ENCODE results near the gene SNX14. TPM values are rescaled to one million over a fixed set of nuclear protein-coding genes. Genes with fewer than 3 reads are reported as not detected.
"Not testable (repeated sequence)": the region's sequence is repeated elsewhere in the genome, so short reads cannot be mapped to it uniquely, and the experiment has no call there.

The SNX14 gene
- total RNA-seq, 2 donors from 2014 or later, result 71.0 to 84.5 TPM

DNA sequence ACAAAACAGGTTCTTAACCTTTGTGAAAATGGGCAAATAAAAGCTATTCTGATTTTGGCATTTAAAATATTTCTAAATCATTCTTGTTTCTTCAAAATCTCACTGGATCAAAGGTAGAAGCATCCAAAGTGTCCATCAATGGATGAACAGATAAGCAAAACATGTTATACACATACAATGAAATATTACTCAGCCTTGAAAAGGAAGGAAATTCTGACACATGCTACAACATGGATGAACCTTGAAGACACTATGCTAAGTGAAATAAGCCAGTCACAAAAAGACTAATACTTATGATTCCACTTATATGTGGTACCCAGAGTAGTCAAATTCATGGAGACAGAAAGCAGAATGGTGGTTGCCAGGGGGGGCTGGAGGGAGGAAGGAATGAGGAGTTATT is 45.9 kb downstream of the SNX14 start:
- intact Hi-C loops (cut with DNase I, micrococcal nuclease), result no loop called here
- ATAC-seq (no peak), DNase-seq (no peak)

- intact Hi-C loops (cut with DNase I, micrococcal nuclease), result no loop called here
- ATAC-seq (no peak), DNase-seq (no peak)
Measured at GRCh38 chr6:85544776-85545175, 48.9 kb downstream of the SNX14 start.

- ATAC-seq (no peak), DNase-seq (no peak)
- intact Hi-C loops (cut with DNase I, micrococcal nuclease), result no loop called here
Measured at GRCh38 chr6:85537055-85537494, 56.6 kb downstream of the SNX14 start.

DNA sequence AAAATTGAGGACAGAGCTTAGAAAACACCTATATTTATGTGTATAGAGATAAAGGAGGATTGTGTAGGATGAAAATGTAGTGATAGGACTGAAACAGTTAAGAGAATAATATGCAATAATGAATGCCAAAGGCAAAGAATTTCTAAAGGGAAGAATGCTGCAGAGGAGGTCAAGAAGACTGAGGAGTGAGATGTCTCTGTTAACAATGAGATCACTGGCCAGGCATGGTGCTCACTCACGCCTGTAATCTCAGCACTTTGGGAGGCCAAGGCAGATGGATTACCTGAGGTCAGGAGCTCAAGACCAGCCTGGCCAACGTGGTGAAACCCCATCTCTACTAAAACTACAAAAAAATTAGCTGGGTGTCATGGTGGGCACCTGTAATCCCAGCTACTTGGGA is 69.4 kb downstream of the SNX14 start:
- DNase-seq; ATAC-seq; intact Hi-C loops (cut with DNase I, micrococcal nuclease): not testable (repeated sequence)

DNA sequence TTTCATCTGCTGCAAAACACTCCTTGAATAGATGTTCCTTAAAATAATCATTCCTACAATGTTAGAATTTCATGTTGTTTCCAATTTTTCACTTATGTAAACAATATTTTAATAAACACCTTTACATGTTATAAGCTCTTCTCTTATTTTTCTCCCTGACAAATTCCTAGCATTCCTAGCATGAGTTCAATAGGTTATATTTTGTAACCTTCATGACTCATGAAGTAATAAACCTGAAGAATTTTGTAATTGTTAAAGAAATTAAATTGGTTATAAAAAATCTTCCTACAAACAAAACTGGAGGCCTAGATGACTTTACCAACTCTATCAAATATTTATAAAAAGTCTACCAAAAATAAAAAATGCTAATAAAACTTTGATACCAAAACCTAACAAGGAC is 77.5 kb downstream of the SNX14 start:
- ATAC-seq (no peak), DNase-seq (no peak)
- intact Hi-C loops (cut with DNase I, micrococcal nuclease), result no loop called here

- intact Hi-C loops (cut with DNase I, micrococcal nuclease), result no loop called here
- DNase-seq (no peak), ATAC-seq (no peak)
Measured at GRCh38 chr6:85506441-85507093, 87.1 kb downstream of the SNX14 start.

DNA sequence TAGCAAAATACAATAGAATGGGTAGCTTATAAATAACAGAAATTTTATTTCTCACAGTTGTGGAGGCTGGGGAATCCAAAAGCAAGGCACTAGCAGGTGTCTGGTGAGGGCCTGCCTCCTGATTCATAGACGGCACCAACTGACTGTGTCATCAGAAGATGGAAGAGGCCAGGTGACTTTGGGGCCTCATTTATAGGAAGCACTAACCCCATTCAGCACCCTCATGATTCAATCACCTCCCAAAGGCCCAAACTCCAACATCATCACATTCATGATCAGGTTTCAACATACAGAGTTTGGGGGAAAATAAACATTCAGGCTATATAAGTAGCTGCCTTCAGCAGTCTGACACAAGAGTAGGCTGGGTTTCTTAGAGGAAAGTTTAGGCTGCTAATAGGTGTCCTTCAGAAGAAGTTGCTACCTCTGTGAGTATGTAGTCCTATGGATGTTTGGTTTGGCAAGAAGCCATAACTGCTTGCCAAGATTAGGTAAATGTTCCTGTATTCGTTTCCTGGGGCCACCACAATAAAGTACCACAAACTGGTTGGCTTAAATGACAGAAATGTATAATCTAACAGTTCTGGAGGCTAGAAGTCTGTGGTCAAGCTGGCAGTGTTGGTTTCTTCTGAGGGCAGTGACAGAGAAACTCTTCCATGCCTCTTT is 94.9 kb downstream of the SNX14 start:
- DNase-seq (no peak), ATAC-seq (peak; percentile 91)
- intact Hi-C loops (cut with DNase I, micrococcal nuclease), result no loop called here

DNA sequence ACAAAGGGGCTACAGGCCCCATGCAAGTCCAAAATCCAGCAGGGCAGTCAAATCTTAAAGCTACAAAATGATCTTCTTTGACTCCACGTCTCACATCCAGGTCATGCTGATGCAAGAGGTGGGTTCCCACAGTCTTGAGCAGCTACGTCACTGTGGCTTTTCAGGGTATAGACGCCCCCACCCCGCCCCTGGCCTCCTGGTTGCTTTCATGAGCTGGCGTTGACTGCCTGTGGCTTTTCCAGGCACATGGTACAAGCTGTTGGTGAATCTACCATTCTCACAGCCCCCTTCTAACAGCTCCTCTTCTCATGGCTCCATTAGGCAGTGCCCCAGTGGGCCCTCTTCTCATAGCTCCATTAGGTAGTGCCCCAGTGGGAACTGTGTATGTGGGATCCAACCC is 96.8 kb downstream of the SNX14 start:
- intact Hi-C loops (cut with DNase I, micrococcal nuclease), result no loop called here
- DNase-seq (no peak), ATAC-seq (no peak)

DNA sequence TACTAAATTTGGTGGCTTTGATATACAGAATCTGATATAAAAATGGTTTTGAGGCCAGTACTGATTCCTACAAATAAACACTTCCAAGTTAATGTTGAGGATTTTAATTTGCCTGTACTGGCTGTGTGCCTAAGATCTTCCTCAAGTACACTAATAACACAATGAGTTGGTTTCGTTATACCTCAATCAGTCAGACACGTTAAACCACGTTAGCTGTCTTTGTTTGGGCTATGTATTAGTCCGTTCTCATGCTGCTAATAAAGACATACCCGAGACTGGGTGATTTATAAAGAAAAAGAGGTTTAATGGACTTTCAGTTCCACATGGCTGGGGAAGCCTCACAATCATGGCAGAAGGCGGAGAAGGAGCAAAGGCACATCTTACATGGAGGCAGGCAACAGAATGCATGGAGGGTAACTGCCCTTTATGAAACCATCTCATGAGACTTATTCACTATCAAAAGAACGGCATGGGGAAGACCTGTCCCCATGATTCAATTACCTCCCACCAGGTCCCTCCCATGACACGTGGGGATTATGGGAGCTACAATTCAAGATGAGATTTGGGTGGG is 97.6 kb downstream of the SNX14 start:
- intact Hi-C loops (cut with DNase I, micrococcal nuclease), result no loop called here
- no peak for ATAC-seq

DNA sequence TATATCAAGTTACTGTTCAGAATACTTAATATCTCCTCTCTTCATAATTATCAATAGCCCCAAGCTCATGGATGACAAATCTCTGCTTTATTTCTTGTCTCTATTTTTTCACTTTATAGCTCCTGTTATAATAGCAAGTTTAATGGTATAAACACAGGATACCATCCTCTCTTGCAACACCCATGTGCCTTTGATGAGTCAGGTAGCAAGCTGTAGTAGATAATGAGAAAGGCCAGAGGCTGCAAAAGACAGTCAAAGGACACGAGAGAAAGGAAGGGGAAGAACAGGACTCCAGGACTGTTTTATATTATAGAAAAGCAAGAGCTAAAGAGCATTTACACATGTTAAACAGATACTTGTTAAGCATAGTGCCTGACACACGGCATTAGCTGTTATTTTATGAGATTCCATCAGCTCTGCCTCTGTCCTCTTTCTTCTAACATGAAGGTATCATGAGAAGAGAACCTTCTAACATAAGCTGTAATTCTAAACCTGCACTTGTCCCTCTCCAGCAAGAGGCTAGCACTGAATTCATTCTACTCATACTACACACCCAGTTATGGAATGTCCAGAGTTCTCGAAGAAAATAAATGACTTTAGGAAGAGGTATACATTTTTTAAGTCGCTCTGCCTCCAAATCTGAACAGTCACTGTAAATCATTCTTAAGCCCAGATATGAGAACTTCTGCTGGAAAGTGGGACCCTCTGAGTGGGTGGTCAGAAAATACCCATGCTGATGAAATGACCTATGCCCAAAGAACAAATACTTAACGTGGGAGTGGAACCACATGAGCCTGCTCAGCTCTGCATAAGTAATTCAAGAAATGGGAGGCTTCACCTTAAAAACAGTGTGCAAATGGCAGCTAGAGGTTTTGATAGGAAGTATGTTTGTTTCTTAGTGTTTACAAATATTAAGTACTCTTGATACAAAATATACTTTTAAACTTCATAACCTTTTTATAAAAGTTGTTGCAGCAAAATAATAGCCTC is 98.8 kb downstream of the SNX14 start:
- DNase-seq, result no peak
- no peak for ATAC-seq
- intact Hi-C loops (cut with DNase I, micrococcal nuclease), result no loop called here

More for the DNA sequence above, 97.6 kb downstream of the SNX14 start:
- DNase-seq, result no peak

GRCh38 chr6:85493389-85493788 is 100.3 kb downstream of the SNX14 start:
- ATAC-seq (no peak), DNase-seq (no peak)
- intact Hi-C loops (cut with DNase I, micrococcal nuclease), result no loop called here

GRCh38 chr6:85490516-85491248 is 103.0 kb downstream of the SNX14 start:
- intact Hi-C loops (cut with DNase I, micrococcal nuclease), result no loop called here
- ATAC-seq, result no peak

GRCh38 chr6:85484948-85485347 is 108.7 kb downstream of the SNX14 start:
- intact Hi-C loops (cut with DNase I, micrococcal nuclease), result loop anchor here in 1 of 2 donors (10.0 kb wide), 1 partner anchor 130 kb away; no protein-coding TSS in a partner anchor

More at GRCh38 chr6:85490516-85491248, 103.0 kb downstream of the SNX14 start:
- DNase-seq, result no peak

DNA sequence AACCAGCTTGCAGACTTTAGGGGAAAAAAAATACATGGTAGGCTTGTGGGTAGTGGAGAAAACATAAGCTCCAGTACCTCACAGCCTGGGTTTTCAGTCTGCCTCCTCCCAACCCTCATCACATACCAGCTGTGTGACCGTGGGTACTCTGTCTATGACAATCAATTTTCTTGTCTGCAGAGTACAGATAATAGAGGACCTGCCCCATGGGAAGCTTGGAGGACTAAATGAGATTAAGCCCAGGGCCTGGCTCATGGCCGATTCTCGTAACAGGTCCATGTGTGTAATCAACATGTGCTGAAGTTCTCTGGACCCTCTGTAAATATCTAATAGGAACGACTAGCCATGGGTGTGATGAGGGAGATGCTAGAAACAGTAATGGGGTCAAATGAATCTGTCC is 109.8 kb downstream of the SNX14 start:
- no peak for DNase-seq
- no peak for ATAC-seq
- intact Hi-C loops (cut with DNase I, micrococcal nuclease), result loop anchor here (2.0 to 10.0 kb wide), 2 partner anchors 129 kb away; no protein-coding TSS in a partner anchor

More at GRCh38 chr6:85484948-85485347, 108.7 kb downstream of the SNX14 start:
- no peak for DNase-seq
- ATAC-seq, result no peak

GRCh38 chr6:85482905-85483700 is 110.6 kb downstream of the SNX14 start:
- peak; percentile 94 for ATAC-seq
- intact Hi-C loops (cut with DNase I, micrococcal nuclease), result loop anchor here (2.0 to 10.0 kb wide), 2 partner anchors 128 kb away; no protein-coding TSS in a partner anchor

DNA sequence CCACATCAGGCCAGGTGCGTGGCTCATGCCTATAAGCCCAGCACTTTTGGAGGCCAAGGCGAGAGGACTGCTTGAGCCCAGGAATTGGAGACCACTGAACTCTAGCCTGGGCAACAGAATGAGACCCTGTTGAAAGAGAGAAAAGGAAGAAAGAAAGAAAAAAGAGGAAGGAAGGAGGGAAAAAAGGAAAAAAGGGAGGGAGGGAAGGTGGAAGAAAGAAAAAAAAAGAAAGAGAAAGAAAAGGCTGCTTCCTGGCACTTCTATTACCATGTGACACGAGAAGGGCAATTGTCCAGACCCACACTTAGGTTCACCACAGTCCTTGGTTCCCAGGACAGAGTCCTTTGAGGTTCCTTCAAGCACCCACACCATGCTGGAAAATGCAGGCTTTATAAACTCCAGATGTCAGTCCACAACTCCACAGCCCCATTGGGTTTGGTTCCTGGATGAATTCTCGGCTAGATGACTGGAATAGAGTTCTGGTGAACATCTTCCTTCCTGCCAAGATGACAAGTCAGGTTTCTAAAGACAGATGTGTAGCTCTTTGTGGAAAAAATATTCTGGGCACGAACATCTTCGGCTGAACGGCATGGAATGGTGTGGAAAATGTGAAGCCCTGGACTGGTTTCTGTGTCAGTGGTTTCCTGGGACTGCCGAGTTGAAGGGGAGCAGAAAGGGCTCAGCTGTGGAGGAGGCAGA is 111.3 kb downstream of the SNX14 start:
- intact Hi-C loops (cut with DNase I, micrococcal nuclease), result loop anchor here (2.0 to 10.0 kb wide), 2 partner anchors 128 kb away; no protein-coding TSS in a partner anchor

More at GRCh38 chr6:85482905-85483700, 110.6 kb downstream of the SNX14 start:
- peak; percentile 34 to 84 for DNase-seq

GRCh38 chr6:85479208-85479607 is 114.5 kb downstream of the SNX14 start:
- no peak for ATAC-seq
- intact Hi-C loops (cut with DNase I, micrococcal nuclease), result no loop called here
- no peak for DNase-seq

More for the DNA sequence above, 111.3 kb downstream of the SNX14 start:
- DNase-seq, result no peak
- ATAC-seq, result no peak
